HG03108 (cell line): ENCODE measurements around the gene SEPTIN1.
"Not testable (repeated sequence)": the region's sequence is repeated elsewhere in the genome, so short reads cannot be mapped to it uniquely, and the experiment has no call there.

Source experiments
- ATAC-seq: cut with Tn5 transposase; IDR thresholded peaks from one replicate; pipeline ENCODE4 v1.9.1; 2021; ENCODE audit warnings: moderate library complexity; ENCODE audit not compliant: unreplicated experiment

SEPTIN1 gene

GRCh38 chr16:30401768-30402425, 19.5 kb upstream of the SEPTIN1 start:
- no peak for ATAC-seq

GRCh38 chr16:30399435-30400186, 17.2 kb upstream of the SEPTIN1 start:
- no peak for ATAC-seq

GRCh38 chr16:30398661-30399434, 16.5 kb upstream of the SEPTIN1 start:
- ATAC-seq: no peak

GRCh38 chr16:30397776-30398660, 15.7 kb upstream of the SEPTIN1 start:
- ATAC-seq: no peak

- ATAC-seq: no peak
These were observed 14.7 kb upstream of the SEPTIN1 start for GRCh38 chr16:30397056-30397455.

GRCh38 chr16:30396627-30397026, 14.3 kb upstream of the SEPTIN1 start:
- ATAC-seq: not testable (repeated sequence)

GRCh38 chr16:30395992-30396585, 13.7 kb upstream of the SEPTIN1 start:
- no peak for ATAC-seq

- ATAC-seq: peak; percentile 64
These were observed 13.0 kb upstream of the SEPTIN1 start, which contains the start of gene ZNF48 for GRCh38 chr16:30395155-30395991. Gene ZNF48, plus strand, starts transcription at chr16:30395420. Its CDS starts 375 bp downstream, at chr16:30395795.

GRCh38 chr16:30394592-30395154, 12.3 kb upstream of the SEPTIN1 start:
- ATAC-seq: no peak

- no peak for ATAC-seq
These were observed 1.2 kb upstream of the SEPTIN1 start for GRCh38 chr16:30383521-30383920.

- no peak for ATAC-seq
These were observed 895 bp downstream of the SEPTIN1 start for GRCh38 chr16:30381291-30382041.

GRCh38 chr16:30380803-30381208, 1.6 kb downstream of the SEPTIN1 start:
- no peak for ATAC-seq

- ATAC-seq: no peak
These were observed 2.1 kb downstream of the SEPTIN1 start for GRCh38 chr16:30380072-30380802.

GRCh38 chr16:30379158-30379783, 3.1 kb downstream of the SEPTIN1 start:
- ATAC-seq: no peak

- ATAC-seq: peak; percentile 86
These were observed 3.9 kb downstream of the SEPTIN1 start for GRCh38 chr16:30378236-30379157.

- ATAC-seq: peak; percentile 28
These were observed 4.5 kb downstream of the SEPTIN1 start for GRCh38 chr16:30377812-30378235.
